Panc1 (cell line): Measurements from ENCODE around the gene CDK11B. TPM values are rescaled to one million over a fixed set of nuclear protein-coding genes. Genes with fewer than 3 reads are reported as not detected.

ENCODE experiments used
- ATAC-seq: fragments of 200-7000 bp; cut with Tn5 transposase; 2 replicates; pipeline ENCODE4 v1.9.1; 2020; ENCODE audit warnings: mild to moderate bottlenecking, moderate library complexity
- BruUV-seq: library from RNA; stranded (reverse); fragments of 400-500 nt; replicated peaks from 2 replicates; lab custom pipeline; 2021; lab: Mats Ljungman, UMichigan
- CTCF ChIA-PET: fragments of 300-600 bp; sonication (Branson Sonifier 250); formaldehyde crosslinking; loops from one replicate; lab custom pipeline; 2022; ENCODE audit warnings: antibody characterized with exemption; lab: Charles Lee
- POLR2A ChIA-PET: fragments of 300-600 bp; sonication (Branson Sonifier 250); formaldehyde crosslinking; loops from one replicate; lab custom pipeline; 2022; ENCODE audit warnings: antibody characterized with exemption; lab: Charles Lee
- DNase-seq: peaks from one replicate; pipeline ENCODE4 v3.0.0-alpha.2; 2010; ENCODE audit warnings: low read depth, low spot score
- H3K27ac ChIP-seq: 2 replicates; pipeline ENCODE4 v1.5.1; 2011; ENCODE audit warnings: mild to moderate bottlenecking, low read length, inconsistent platforms
- H3K27me3 ChIP-seq: fragments of 200-500 bp; sonication (Bioruptor generic); 2 replicates; pipeline ENCODE4 v1.6.0; 2014; ENCODE audit warnings: low read length, inconsistent platforms; ENCODE audit not compliant: control insufficient read depth, insufficient read depth
- H3K36me3 ChIP-seq: fragments of 200-500 bp; sonication (Bioruptor generic); 2 replicates; pipeline ENCODE4 v1.5.1; 2014; ENCODE audit warnings: inconsistent platforms, mild to moderate bottlenecking, low read length, moderate library complexity; ENCODE audit not compliant: control insufficient read depth, insufficient read depth
- H3K4me1 ChIP-seq: 2 replicates; pipeline ENCODE4 v1.5.1; 2011; ENCODE audit warnings: inconsistent platforms, mild to moderate bottlenecking, low read length, moderate library complexity; ENCODE audit not compliant: control insufficient read depth, insufficient read depth
- H3K4me3 ChIP-seq, 2 experiments: 2 replicates each; pipeline ENCODE4 v1.5.1; 2011 to 2012; ENCODE audit warnings: low read depth in 2 of 2, low read length in 2 of 2, mild to moderate bottlenecking in 2 of 2, inconsistent platforms in 1 of 2, moderate library complexity in 1 of 2
- H3K9me3 ChIP-seq: fragments of 200-500 bp; sonication (Bioruptor generic); 2 replicates; pipeline ENCODE4 v1.5.1; 2014; ENCODE audit warnings: low read depth, mild to moderate bottlenecking, inconsistent platforms, low read length, moderate library complexity; ENCODE audit not compliant: control insufficient read depth, insufficient read depth
- CTCF ChIP-seq: fragments of 450-650 bp; IDR thresholded peaks from 2 replicates; pipeline ENCODE4 v1.5.1; 2017; ENCODE audit warnings: mild to moderate bottlenecking
- POLR2AphosphoS5 ChIP-seq: IDR thresholded peaks from 2 replicates; pipeline ENCODE4 v1.6.1; 2012; ENCODE audit warnings: mild to moderate bottlenecking, low read depth, low read length, moderate library complexity
- REST ChIP-seq, 2 experiments: IDR thresholded peaks; 2 replicates each; pipeline ENCODE4 v1.6.1; 2011 to 2012; ENCODE audit warnings: low read depth in 2 of 2, control low read depth in 1 of 2, low read length in 1 of 2, mild to moderate bottlenecking in 1 of 2, moderate library complexity in 1 of 2; ENCODE audit not compliant: insufficient read depth in 1 of 2
- SIN3A ChIP-seq: IDR thresholded peaks from 2 replicates; pipeline ENCODE4 v1.6.1; 2012; ENCODE audit warnings: low read depth, mild to moderate bottlenecking, low read length, moderate library complexity, borderline replicate concordance; ENCODE audit not compliant: insufficient read depth
- TCF7L2 ChIP-seq: IDR thresholded peaks from 2 replicates; pipeline ENCODE4 v1.6.1; 2011; ENCODE audit warnings: mild to moderate bottlenecking, low read depth, low read length, inconsistent platforms
- in situ Hi-C: cut with HindIII; loops from 2 replicates; pipeline ENCODE4 v1.10.0; 2016; ENCODE audit warnings: low sequenced_read_pairs, low pct_unique_long_range_greater_than_20kb
- intact Hi-C: fragments of 100-400 bp; cut with micrococcal nuclease; formaldehyde crosslinking; loops from one replicate; pipeline ENCODE4 v1.10.0; 2022; ENCODE audit not compliant: unreplicated experiment
- total RNA-seq: library from RNA; stranded (reverse); gene quantifications from one replicate; pipeline ENCODE4 v1.2.1, GENCODE V29; 2021; ENCODE audit not compliant: unreplicated experiment

The CDK11B gene
- total RNA-seq, 1 experiment from 2014 or later, result 36.5 TPM

GRCh38 chr1:1591452-1591851, 67.4 kb downstream of the CDK11B start:
- in situ Hi-C loops (no loop called here), intact Hi-C loops (no loop called here)
- BruUV-seq, result no TSS peak
- CTCF ChIA-PET, result no interaction called here
- Histone ChIP-seq H3K36me3 (no peaks in the 10 kb centered on the region), H3K4me1 (no peaks in the 10 kb centered on the region), H3K9me3 (no peaks in the 10 kb centered on the region), H3K27me3 (no peaks in the 10 kb centered on the region), H3K27ac (no peak overlapping the region), H3K4me3 (no peak overlapping the region)
- no peak; the same call in 1 of the 2 replicates for ATAC-seq
- POLR2A ChIA-PET, result no interaction called here
- no peak for DNase-seq
- TF ChIP-seq CTCF (no peak), SIN3A (no peak), POLR2AphosphoS5 (no peak), TCF7L2 (no peak), REST (IDR thresholded peaks at IDR 0.05; ENCODE audit: insufficient read depth in 1 of 2, low read depth in 2 of 2, low read length in 1 of 2) (no peak)

Other genes starting within 250 kb of the CDK11B start
- 1.9 TPM for gene ANKRD65, start 237.7 kb downstream of the CDK11B start, total RNA-seq
- 858 TPM for gene VWA1, start 223.3 kb downstream of the CDK11B start, total RNA-seq
- 10.6 TPM for gene ATAD3C, start 209.3 kb downstream of the CDK11B start, total RNA-seq
- 104 TPM for gene ATAD3B, start 187.2 kb downstream of the CDK11B start, total RNA-seq
- gene ATAD3A, start 146.8 kb downstream of the CDK11B start, total RNA-seq, result 57.5 TPM
- gene TMEM240, start 118.4 kb downstream of the CDK11B start, total RNA-seq, result 4.1 TPM
- 217 TPM for gene SSU72, start 84.1 kb downstream of the CDK11B start, total RNA-seq
- gene FNDC10, start 58.9 kb downstream of the CDK11B start, total RNA-seq, result 16.2 TPM
- gene MIB2, start 43.5 kb downstream of the CDK11B start, total RNA-seq, result 74.5 TPM
- gene MMP23B, start 26.8 kb downstream of the CDK11B start, total RNA-seq, result 5.0 TPM
- 75.7 TPM for gene SLC35E2B, start 33.8 kb upstream of the CDK11B start, total RNA-seq
- gene CDK11A, start 65.4 kb upstream of the CDK11B start, total RNA-seq, result 83.6 TPM
- 101 TPM for gene NADK, start 119.5 kb upstream of the CDK11B start, total RNA-seq
- gene GNB1, start 232.1 kb upstream of the CDK11B start, total RNA-seq, result 499 TPM